Astrocyte (in vitro differentiated cells and primary cell): Measurements from ENCODE around the gene KCNC4.

Source experiments
- CTCF ChIP-seq: IDR thresholded peaks from 2 replicates; pipeline ENCODE4 v1.5.1; 2011; ENCODE audit warnings: low read depth, mild to moderate bottlenecking, inconsistent platforms, low read length, moderate library complexity; ENCODE audit not compliant: insufficient read depth
- EZH2 ChIP-seq: IDR thresholded peaks from 2 replicates; pipeline ENCODE4 v1.6.1; 2012; ENCODE audit warnings: mild to moderate bottlenecking, low read length, inconsistent platforms; ENCODE audit not compliant: insufficient read depth

DNA sequence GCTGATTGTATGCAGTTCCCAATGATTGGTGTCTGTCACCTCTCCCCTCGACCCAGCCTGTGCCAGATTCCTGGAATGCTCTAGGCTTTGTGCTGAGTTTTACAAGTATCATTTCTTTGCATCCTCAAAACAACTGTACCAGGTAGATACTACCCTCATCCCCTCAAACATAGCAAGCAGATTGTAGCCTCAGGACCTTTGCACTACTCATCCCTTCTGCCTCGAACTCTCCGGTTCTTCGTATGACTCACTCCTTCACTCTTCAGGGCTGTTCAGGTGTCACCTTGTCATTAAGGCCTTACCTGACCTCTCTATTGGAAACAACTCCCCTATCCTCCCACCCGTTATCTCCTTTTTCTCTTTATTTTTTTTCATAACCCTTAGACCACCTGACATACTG lies 8.0 kb downstream of the KCNC4 start:
- TF ChIP-seq CTCF (no peak), EZH2 (no peak)
